ENCODE results near the gene MPV17L2. TPM values are rescaled to one million over a fixed set of nuclear protein-coding genes. Genes with fewer than 3 reads are reported as not detected.

Gene MPV17L2
- total RNA-seq, 4 donors from 2014 or later: 13.8 to 30.7 (median 22.4) TPM

GRCh38 chr19:18225702-18226468 lies 32.9 kb downstream of the MPV17L2 start, which contains the start of gene PDE4C:
Gene PDE4C (minus strand): TSS chr19:18226438. CDS start chr19:18226415, 23 bp downstream.
- no peaks in the 10 kb centered on the region for H3K36me3 ChIP-seq
- TF ChIP-seq POLR2AphosphoS5 (IDR thresholded peaks at IDR 0.05): no peak
- TF ChIP-seq EP300 (IDR thresholded peaks at IDR 0.05): no peak
- TF ChIP-seq, protein P1, sequence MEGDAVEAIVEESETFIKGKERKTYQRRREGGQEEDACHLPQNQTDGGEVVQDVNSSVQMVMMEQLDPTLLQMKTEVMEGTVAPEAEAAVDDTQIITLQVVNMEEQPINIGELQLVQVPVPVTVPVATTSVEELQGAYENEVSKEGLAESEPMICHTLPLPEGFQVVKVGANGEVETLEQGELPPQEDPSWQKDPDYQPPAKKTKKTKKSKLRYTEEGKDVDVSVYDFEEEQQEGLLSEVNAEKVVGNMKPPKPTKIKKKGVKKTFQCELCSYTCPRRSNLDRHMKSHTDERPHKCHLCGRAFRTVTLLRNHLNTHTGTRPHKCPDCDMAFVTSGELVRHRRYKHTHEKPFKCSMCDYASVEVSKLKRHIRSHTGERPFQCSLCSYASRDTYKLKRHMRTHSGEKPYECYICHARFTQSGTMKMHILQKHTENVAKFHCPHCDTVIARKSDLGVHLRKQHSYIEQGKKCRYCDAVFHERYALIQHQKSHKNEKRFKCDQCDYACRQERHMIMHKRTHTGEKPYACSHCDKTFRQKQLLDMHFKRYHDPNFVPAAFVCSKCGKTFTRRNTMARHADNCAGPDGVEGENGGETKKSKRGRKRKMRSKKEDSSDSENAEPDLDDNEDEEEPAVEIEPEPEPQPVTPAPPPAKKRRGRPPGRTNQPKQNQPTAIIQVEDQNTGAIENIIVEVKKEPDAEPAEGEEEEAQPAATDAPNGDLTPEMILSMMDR (IDR thresholded peaks at IDR 0.05): no peak
- TF ChIP-seq POLR2A (IDR thresholded peaks at IDR 0.05): no peak
- H3K4me3 ChIP-seq: peak within 1 kb of the TSS in 1 of 2 donors; percentile 48
- 0 to 8% methylated on average over 1 to 10 of the region's 51 CpGs for WGBS, 2 donors (ENCODE audit: low coverage in 1 of 2)
- H3K9me3 ChIP-seq: no peaks in the 10 kb centered on the region
- H3K27me3 ChIP-seq: peaks cover 79% of the 10 kb centered on the region
- H3K27ac ChIP-seq: peak within 1 kb of the TSS in 3 of 4 donors; percentile 11 to 65 (median 15)
- peaks cover 0 to 33% (median 16%) of the 10 kb centered on the region in 3 donors for H3K4me1 ChIP-seq
- ATAC-seq: no peak

GRCh38 chr19:18226956-18227780 lies 34.1 kb downstream of the MPV17L2 start:
- Histone ChIP-seq H3K27me3 (peaks cover 79% of the 10 kb centered on the region), H3K4me3 (no peak overlapping the region), H3K27ac (no peak overlapping the region), H3K9me3 (no peaks in the 10 kb centered on the region), H3K4me1 (peaks cover 0 to 35% (median 16%) of the 10 kb centered on the region in 3 donors), H3K36me3 (no peaks in the 10 kb centered on the region)
- TF ChIP-seq, protein P1 (IDR thresholded peaks at IDR 0.05): no peak
- 74 to 82% methylated on average over 11 to 12 of the region's 18 CpGs for WGBS, 2 donors (ENCODE audit: low coverage in 1 of 2)
- no peak for ATAC-seq

DNA sequence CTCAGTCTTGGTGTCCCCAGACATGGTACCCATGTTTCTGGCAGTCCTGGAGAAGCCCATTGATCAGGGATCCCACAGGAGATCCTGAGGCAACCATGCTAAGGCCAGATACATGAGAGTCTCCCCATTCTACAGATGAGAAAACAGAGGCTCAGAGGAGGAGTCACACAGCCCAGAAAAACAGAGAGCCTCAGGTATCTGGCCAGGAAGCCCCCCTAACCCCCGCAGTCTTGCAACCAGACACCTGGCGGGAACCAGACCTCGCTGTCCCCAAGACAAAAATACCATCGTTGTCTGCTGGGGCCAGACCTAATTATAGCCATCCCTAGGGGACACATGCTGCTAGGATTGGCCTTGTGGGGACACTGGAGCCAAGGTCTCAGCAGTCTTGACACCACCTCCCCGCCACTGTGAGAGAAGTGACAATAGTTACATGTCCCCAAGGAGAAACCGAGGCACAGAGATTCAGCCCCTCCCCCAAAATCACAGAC lies 34.8 kb downstream of the MPV17L2 start:
- H3K36me3 ChIP-seq: no peaks in the 10 kb centered on the region
- peaks cover 0 to 4% (median 0%) of the 10 kb centered on the region in 3 donors for H3K9me3 ChIP-seq
- ATAC-seq: no peak
- H3K4me1 ChIP-seq: peaks cover 0 to 35% (median 16%) of the 10 kb centered on the region in 3 donors
- peaks cover 83% of the 10 kb centered on the region for H3K27me3 ChIP-seq
- H3K27ac ChIP-seq: no peak overlapping the region
- 50 to 82% methylated on average over 1 to 5 of the region's 6 CpGs for WGBS, 2 donors (ENCODE audit: low coverage in 1 of 2)
- TF ChIP-seq POLR2AphosphoS5 (IDR thresholded peaks at IDR 0.05) (no peak), POLR2A (IDR thresholded peaks at IDR 0.05) (no peak), EP300 (IDR thresholded peaks at IDR 0.05) (no peak)
- TF ChIP-seq, protein P1 (IDR thresholded peaks at IDR 0.05): no peak
- H3K4me3 ChIP-seq: no peak overlapping the region

- Histone ChIP-seq H3K4me3 (no peak overlapping the region), H3K27me3 (peaks cover 99% of the 10 kb centered on the region), H3K36me3 (no peaks in the 10 kb centered on the region), H3K9me3 (peaks cover 0 to 17% (median 0%) of the 10 kb centered on the region in 3 donors), H3K27ac (no peak overlapping the region), H3K4me1 (peaks cover 0 to 26% (median 16%) of the 10 kb centered on the region in 3 donors)
- no peak for ATAC-seq
- no peak for TF ChIP-seq POLR2AphosphoS5 (IDR thresholded peaks at IDR 0.05)
- TF ChIP-seq, protein P1 (IDR thresholded peaks at IDR 0.05): peak in 1 of 4 experiments; percentile 28
- no peak for TF ChIP-seq EP300 (IDR thresholded peaks at IDR 0.05)
- TF ChIP-seq POLR2A (IDR thresholded peaks at IDR 0.05): no peak
- 67 to 79% methylated on average over 1 to 4 of the region's 5 CpGs for WGBS, 2 donors (ENCODE audit: low coverage in 1 of 2)
These were observed 36.5 kb downstream of the MPV17L2 start for GRCh38 chr19:18229474-18229873.
